Endothelial cell of umbilical vein (primary cell): ENCODE measurements around the gene PDE4B. TPM values are rescaled to one million over a fixed set of nuclear protein-coding genes. Genes with fewer than 3 reads are reported as not detected.
A peak's percentile ranks its signal among the peaks of the same experiment; 100 is the strongest.

Experiments
- BruUV-seq: library from RNA; stranded (reverse); fragments of 400-500 nt; replicated peaks from 2 replicates; lab custom pipeline; 2021; lab: Mats Ljungman, UMichigan
- CTCF ChIA-PET: fragments of 300-600, 350-600 bp; sonication (Branson Sonifier 250); formaldehyde crosslinking; loops from one replicate; lab custom pipeline; 2021; ENCODE audit warnings: antibody characterized with exemption, inconsistent platforms; lab: Charles Lee
- POLR2A ChIA-PET: fragments of 300-600, 350-600 bp; sonication (Branson Sonifier 250); formaldehyde crosslinking; loops from one replicate; lab custom pipeline; 2021; ENCODE audit warnings: antibody characterized with exemption, inconsistent platforms; lab: Charles Lee
- DNase-seq: peaks from one replicate; pipeline ENCODE4 v3.0.0-alpha.2; 2011; ENCODE audit warnings: low read depth, low spot score
- FAIRE-seq: peaks from 2 replicates; lab custom pipeline; 2011; peaks lifted over from hg19 to GRCh38; lab: Jason Lieb, UNC
- H2AFZ ChIP-seq: 2 replicates; pipeline ENCODE4 v1.6.0; 2012; ENCODE audit warnings: low read depth, low read length, control low read depth, inconsistent platforms
- H3K27ac ChIP-seq: 2 replicates; pipeline ENCODE4 v1.5.1; 2011; ENCODE audit warnings: low read depth, mild to moderate bottlenecking, control low read depth, low read length, moderate library complexity; ENCODE audit not compliant: insufficient read depth
- H3K27me3 ChIP-seq, 2 experiments: 2 replicates each; pipeline versions ENCODE4 v1.6.0 to v1.6.1; 2011; ENCODE audit warnings: low read length in 2 of 2, mixed read lengths in 1 of 2; ENCODE audit not compliant: control insufficient read depth in 2 of 2, insufficient read depth in 2 of 2
- H3K36me3 ChIP-seq, 2 experiments: 2 replicates in 1 of 2; 3 replicates in 1 of 2; pipeline ENCODE4 v1.5.1; 2011; ENCODE audit warnings: low read length in 2 of 2, mild to moderate bottlenecking in 1 of 2, moderate library complexity in 1 of 2; ENCODE audit not compliant: control insufficient read depth in 2 of 2, insufficient read depth in 2 of 2; ENCODE audit errors: extremely low read depth in 1 of 2
- H3K4me1 ChIP-seq: 3 replicates; pipeline ENCODE4 v1.5.1; 2011; ENCODE audit warnings: mild to moderate bottlenecking, low read length; ENCODE audit not compliant: control insufficient read depth, insufficient read depth; ENCODE audit errors: extremely low read depth
- H3K4me2 ChIP-seq: 2 replicates; pipeline ENCODE4 v1.6.1; 2011; ENCODE audit warnings: low read length, control low read depth, mixed read lengths; ENCODE audit not compliant: insufficient read depth
- H3K4me3 ChIP-seq, 3 experiments: fragments of 200-600 bp in 1 of 3; sonication (generic), shearing (Covaris generic) in 1 of 3; replicated peaks in 1 of 3; 2 replicates each; pipeline ENCODE4 v1.5.1; 2011 to 2016; ENCODE audit warnings: control low read depth in 3 of 3, low read length in 3 of 3, mild to moderate bottlenecking in 2 of 3, inconsistent platforms in 1 of 3, low read depth in 1 of 3, moderate library complexity in 1 of 3; ENCODE audit not compliant: insufficient read depth in 1 of 3
- H3K79me2 ChIP-seq: 2 replicates; pipeline ENCODE4 v1.6.0; 2012; ENCODE audit warnings: low read length, inconsistent platforms; ENCODE audit not compliant: control insufficient read depth, insufficient read depth
- H3K9ac ChIP-seq: replicated peaks from 2 replicates; pipeline ENCODE3; 2011; ENCODE audit warnings: low read length, control low read depth; ENCODE audit not compliant: insufficient read depth; ENCODE audit errors: extremely low read depth
- H3K9me1 ChIP-seq: replicated peaks from 3 replicates; pipeline ENCODE4 v1.6.0; 2011; ENCODE audit warnings: mild to moderate bottlenecking, low read length; ENCODE audit not compliant: control insufficient read depth, insufficient read depth; ENCODE audit errors: extremely low read depth
- H3K9me3 ChIP-seq: replicated peaks from 2 replicates; pipeline ENCODE4 v1.5.1; 2012; ENCODE audit warnings: low read length, inconsistent platforms; ENCODE audit not compliant: control insufficient read depth, insufficient read depth
- H4K20me1 ChIP-seq: replicated peaks from 2 replicates; pipeline ENCODE3; 2011; ENCODE audit warnings: mild to moderate bottlenecking, low read length; ENCODE audit not compliant: control insufficient read depth, insufficient read depth; ENCODE audit errors: extremely low read depth
- EZH2 ChIP-seq: IDR thresholded peaks from 2 replicates; pipeline ENCODE4 v1.6.1; 2012; ENCODE audit warnings: borderline replicate concordance, low read depth, mild to moderate bottlenecking, moderate library complexity, low read length, inconsistent platforms; ENCODE audit not compliant: severe bottlenecking
- FOS ChIP-seq: IDR thresholded peaks from 2 replicates; pipeline ENCODE4 v1.6.1; 2011; ENCODE audit warnings: mild to moderate bottlenecking, low read length, moderate library complexity, borderline replicate concordance; ENCODE audit not compliant: insufficient read depth
- GATA2 ChIP-seq: IDR thresholded peaks from 2 replicates; pipeline ENCODE4 v1.7.0; 2011; ENCODE audit warnings: low read depth, mild to moderate bottlenecking, moderate library complexity, mixed read lengths, low read length; ENCODE audit not compliant: insufficient read length, insufficient read depth
- JUN ChIP-seq: IDR thresholded peaks from 2 replicates; pipeline ENCODE4 v1.6.1; 2011; ENCODE audit warnings: borderline replicate concordance, low read depth; ENCODE audit not compliant: insufficient read length, insufficient read depth
- MYC ChIP-seq: IDR thresholded peaks from one replicate; pipeline ENCODE4 v1.6.1; 2011; ENCODE audit warnings: mild to moderate bottlenecking, low read depth, low read length
- POLR2A ChIP-seq: IDR thresholded peaks from 2 replicates; pipeline ENCODE4 v1.6.1; 2012; ENCODE audit warnings: low read depth, mild to moderate bottlenecking, control low read depth, low read length
- POLR2AphosphoS5 ChIP-seq: IDR thresholded peaks from 2 replicates; pipeline ENCODE4 v1.6.1; 2012; ENCODE audit warnings: low read depth, mild to moderate bottlenecking, control low read depth, low read length, moderate library complexity; ENCODE audit not compliant: insufficient read depth
- dilution Hi-C: fragments of 300-500 bp; cut with MboI; formaldehyde crosslinking; loops from one replicate; pipeline ENCODE4 v1.15.0; 2019; ENCODE audit warnings: low sequenced_read_pairs; ENCODE audit not compliant: extremely low pct_ligation_motif_present
- intact Hi-C: fragments of 100-400 bp; cut with micrococcal nuclease; formaldehyde crosslinking; loops from one replicate; pipeline ENCODE4 v1.10.0; 2022
- polyA plus RNA-seq, 4 experiments: library from polyadenylated mRNA; depleted of rRNA in 3 of 4; stranded (reverse) in 3 of 4; unstranded in 1 of 4; fragments of >200 nt; gene quantifications; 2 replicates each; pipeline versions ENCODE4 v1.2.1 to v1.2.3, GENCODE V29; 2011 to 2012; ENCODE audit warnings: missing spikeins in 1 of 4
- total RNA-seq: library from RNA; stranded (reverse); gene quantifications from 2 replicates; pipeline ENCODE4 v1.2.3, GENCODE V29; 2021
- TF ChIP-seq, protein P1 (sequence below): IDR thresholded peaks from 2 replicates; pipeline ENCODE4 v1.6.1; 2011; ENCODE audit not compliant: insufficient read depth, insufficient read length
- TF ChIP-seq, protein P2 (sequence below), 2 donors: IDR thresholded peaks; 1 replicate in 1 of 2; 2 replicates in 1 of 2; pipeline ENCODE4 v1.5.1; 2011; ENCODE audit warnings: low read length in 2 of 2, mild to moderate bottlenecking in 2 of 2, moderate library complexity in 2 of 2, control low read depth in 1 of 2, inconsistent platforms in 1 of 2, low read depth in 1 of 2; ENCODE audit not compliant: insufficient read depth in 1 of 2; ENCODE audit errors: extremely low read depth in 1 of 2

Gene PDE4B
- total and polyA plus RNA-seq, 2 donors (not counting 3 experiments of a cell fraction or from before 2014, with no cell fraction given) = 63.5 to 69.8 TPM

DNA sequence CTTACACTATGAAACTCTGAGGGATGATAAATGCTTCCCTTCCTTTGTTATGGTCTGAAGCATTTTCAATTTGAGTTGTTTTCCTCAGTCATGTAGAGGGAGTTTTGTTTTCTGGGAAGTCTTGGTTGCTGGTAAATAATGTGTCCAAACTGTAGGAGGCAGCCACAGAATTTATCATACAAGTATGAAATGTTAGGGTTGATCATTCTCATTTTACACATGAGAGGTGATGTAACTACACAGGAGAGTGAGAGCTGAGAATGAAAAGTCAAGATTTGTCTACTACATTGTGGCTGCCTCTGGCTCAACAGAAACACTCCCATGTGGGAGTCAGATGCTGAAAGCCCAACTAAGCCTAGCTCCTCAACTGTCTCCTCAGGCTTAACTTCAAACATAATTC lies 558.8 kb downstream of the PDE4B start:
- Histone ChIP-seq H3K9ac (peak overlapping the region; percentile 89), H3K79me2 (peaks cover 91% of the 10 kb centered on the region), H3K36me3 (peaks cover 3 to 7% of the 10 kb centered on the region in 2 experiments), H3K4me3 (no peak overlapping the region), H3K4me2 (peak overlapping the region; percentile 60), H3K9me3 (no peaks in the 10 kb centered on the region), H3K4me1 (peaks cover 100% of the 10 kb centered on the region), H4K20me1 (no peaks in the 10 kb centered on the region), H3K27ac (peak overlapping the region; percentile 96), H3K9me1 (no peaks in the 10 kb centered on the region), H3K27me3 (no peaks in the 10 kb centered on the region), H2AFZ (no peak overlapping the region)
- BruUV-seq = no TSS peak
- FAIRE-seq (no peak), DNase-seq (peak; percentile 68)
- intact Hi-C loops = loop anchor here (2.0 to 5.0 kb wide), 4 partner anchors 211 to 929 kb away; partner anchors contain the start of genes LEPR and LEPROT
- POLR2A ChIA-PET = interaction anchor here (2.2 to 2.5 kb wide), 2 partner anchors 16 to 19 kb away, joined by 7 to 8 read pairs; no protein-coding TSS in a partner anchor
- TF ChIP-seq POLR2A (no peak), POLR2AphosphoS5 (no peak), GATA2 (no peak), FOS (no peak), MYC (no peak), EZH2 (no peak), JUN (no peak)
- TF ChIP-seq, protein P1, sequence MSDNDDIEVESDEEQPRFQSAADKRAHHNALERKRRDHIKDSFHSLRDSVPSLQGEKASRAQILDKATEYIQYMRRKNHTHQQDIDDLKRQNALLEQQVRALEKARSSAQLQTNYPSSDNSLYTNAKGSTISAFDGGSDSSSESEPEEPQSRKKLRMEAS = no peak
- TF ChIP-seq, protein P2, sequence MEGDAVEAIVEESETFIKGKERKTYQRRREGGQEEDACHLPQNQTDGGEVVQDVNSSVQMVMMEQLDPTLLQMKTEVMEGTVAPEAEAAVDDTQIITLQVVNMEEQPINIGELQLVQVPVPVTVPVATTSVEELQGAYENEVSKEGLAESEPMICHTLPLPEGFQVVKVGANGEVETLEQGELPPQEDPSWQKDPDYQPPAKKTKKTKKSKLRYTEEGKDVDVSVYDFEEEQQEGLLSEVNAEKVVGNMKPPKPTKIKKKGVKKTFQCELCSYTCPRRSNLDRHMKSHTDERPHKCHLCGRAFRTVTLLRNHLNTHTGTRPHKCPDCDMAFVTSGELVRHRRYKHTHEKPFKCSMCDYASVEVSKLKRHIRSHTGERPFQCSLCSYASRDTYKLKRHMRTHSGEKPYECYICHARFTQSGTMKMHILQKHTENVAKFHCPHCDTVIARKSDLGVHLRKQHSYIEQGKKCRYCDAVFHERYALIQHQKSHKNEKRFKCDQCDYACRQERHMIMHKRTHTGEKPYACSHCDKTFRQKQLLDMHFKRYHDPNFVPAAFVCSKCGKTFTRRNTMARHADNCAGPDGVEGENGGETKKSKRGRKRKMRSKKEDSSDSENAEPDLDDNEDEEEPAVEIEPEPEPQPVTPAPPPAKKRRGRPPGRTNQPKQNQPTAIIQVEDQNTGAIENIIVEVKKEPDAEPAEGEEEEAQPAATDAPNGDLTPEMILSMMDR (IDR thresholded peaks at IDR 0.05; ENCODE audit: extremely low read depth in 1 of 2, insufficient read depth in 1 of 2, low read depth in 1 of 2, low read length in 2 of 2) = no peak
- CTCF ChIA-PET = interaction anchor here (0.8 to 6.3 kb wide), 5 partner anchors 8 to 94 kb away, joined by 3 to 43 read pairs (median 11); no protein-coding TSS in a partner anchor
- dilution Hi-C loops = no loop called here
